GM12875 (cell line): ENCODE results near the gene SPATA31C2.
"Not testable (repeated sequence)": the region's sequence is repeated elsewhere in the genome, so short reads cannot be mapped to it uniquely, and the experiment has no call there.

Experiments used
- H3K4me3 ChIP-seq: one replicate; pipeline ENCODE4 v1.5.1; 2011; ENCODE audit warnings: low read depth, low read length, control low read depth
- TF ChIP-seq, protein P1 (sequence below): IDR thresholded peaks from 2 replicates; pipeline ENCODE4 v1.5.1; 2011; ENCODE audit warnings: low read depth, mild to moderate bottlenecking, control low read depth, inconsistent platforms, low read length, moderate library complexity, borderline replicate concordance; ENCODE audit not compliant: insufficient read depth

SPATA31C2 gene

DNA sequence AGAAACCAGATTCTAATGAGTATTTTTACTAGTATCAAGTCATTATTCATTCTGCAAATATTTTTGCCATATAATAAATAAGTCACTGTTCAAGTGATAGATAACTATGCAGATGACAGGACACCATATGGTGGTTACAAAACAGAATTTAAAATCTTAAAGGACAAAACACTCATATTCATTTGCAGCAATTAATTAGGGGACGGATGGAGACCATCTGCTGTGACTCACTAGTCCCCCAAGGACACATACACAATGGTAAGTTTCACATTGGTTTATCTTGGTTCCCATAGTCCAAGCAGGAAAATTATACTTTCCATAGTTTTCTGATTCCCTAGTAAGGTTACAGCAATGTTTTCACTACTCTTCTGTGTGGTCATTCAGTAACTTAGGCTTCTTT lies 28.4 kb upstream of the SPATA31C2 start:
- TF ChIP-seq, protein P1, sequence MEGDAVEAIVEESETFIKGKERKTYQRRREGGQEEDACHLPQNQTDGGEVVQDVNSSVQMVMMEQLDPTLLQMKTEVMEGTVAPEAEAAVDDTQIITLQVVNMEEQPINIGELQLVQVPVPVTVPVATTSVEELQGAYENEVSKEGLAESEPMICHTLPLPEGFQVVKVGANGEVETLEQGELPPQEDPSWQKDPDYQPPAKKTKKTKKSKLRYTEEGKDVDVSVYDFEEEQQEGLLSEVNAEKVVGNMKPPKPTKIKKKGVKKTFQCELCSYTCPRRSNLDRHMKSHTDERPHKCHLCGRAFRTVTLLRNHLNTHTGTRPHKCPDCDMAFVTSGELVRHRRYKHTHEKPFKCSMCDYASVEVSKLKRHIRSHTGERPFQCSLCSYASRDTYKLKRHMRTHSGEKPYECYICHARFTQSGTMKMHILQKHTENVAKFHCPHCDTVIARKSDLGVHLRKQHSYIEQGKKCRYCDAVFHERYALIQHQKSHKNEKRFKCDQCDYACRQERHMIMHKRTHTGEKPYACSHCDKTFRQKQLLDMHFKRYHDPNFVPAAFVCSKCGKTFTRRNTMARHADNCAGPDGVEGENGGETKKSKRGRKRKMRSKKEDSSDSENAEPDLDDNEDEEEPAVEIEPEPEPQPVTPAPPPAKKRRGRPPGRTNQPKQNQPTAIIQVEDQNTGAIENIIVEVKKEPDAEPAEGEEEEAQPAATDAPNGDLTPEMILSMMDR: no peak
- no peak overlapping the region for H3K4me3 ChIP-seq

DNA sequence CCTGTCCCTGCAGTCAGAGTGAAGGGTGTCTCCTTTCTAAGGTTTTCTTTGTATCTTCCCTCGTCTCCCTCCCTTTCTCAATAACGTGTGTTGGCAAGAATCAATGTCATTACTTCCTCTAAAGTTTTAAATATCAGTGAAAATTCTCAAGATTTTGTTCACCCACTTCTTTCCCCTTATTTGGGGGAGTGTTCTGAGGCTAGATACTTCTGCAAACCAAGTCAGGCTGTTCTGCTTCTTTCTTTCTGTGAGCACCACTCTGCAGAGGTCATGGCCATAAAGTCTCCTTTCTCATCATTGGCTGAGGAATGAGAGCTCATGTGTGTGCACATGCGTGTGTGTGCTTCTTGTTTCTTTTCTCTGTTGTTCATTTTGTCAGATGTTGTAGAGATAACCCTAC lies 26.6 kb upstream of the SPATA31C2 start:
- TF ChIP-seq, protein P1: no peak
- no peak overlapping the region for H3K4me3 ChIP-seq

DNA sequence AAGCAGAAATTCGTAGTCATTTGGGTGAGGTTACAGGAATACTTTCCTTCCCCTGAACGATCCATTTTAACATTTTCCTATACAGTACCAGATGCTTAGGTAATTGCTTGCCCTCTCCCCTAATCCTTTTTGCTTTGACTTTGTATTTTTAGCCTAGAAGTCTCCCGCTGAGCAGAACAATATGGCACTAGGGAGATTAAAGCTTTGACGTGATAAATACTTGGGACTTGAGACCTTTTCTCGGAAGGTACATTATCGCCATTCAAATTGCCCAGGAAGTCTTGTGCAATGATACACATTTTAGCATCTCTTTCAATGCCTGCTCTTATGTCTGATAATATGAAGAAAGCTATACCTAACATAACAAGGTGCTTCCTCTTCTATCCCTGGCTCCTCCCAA lies 22.9 kb upstream of the SPATA31C2 start:
- no peak overlapping the region for H3K4me3 ChIP-seq
- TF ChIP-seq, protein P1: no peak

DNA sequence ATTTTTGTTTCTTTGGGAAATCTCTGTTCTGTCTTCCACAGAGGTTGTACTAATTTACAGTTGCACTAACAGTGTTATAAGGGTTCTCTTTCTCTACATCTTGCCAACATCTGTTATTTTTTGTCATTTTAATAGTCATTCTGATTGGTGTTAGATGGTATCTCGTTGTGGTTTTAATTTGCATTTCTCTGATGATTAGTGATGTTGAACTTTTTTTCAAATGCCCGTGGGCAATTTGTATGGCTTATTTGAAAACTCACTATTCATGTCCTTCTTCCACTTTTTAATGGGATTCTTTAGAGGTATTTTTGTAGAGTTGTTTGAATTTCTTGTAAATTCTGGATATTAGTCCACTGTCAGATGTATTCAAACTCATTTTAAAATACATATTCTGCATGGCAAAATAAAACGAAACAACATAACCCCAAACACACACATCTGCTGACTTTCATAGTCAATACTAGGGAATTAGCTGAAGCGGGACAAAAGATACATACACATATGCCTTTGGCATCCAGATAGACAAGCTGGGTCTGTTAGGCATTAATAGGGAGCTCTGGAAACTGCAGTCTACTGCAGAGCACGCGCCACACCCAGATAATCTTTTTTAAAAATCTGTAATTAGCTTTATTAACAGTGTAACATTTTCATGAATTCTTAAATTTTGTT lies 5.8 kb upstream of the SPATA31C2 start:
- no peak overlapping the region for H3K4me3 ChIP-seq
- TF ChIP-seq, protein P1: no peak

DNA sequence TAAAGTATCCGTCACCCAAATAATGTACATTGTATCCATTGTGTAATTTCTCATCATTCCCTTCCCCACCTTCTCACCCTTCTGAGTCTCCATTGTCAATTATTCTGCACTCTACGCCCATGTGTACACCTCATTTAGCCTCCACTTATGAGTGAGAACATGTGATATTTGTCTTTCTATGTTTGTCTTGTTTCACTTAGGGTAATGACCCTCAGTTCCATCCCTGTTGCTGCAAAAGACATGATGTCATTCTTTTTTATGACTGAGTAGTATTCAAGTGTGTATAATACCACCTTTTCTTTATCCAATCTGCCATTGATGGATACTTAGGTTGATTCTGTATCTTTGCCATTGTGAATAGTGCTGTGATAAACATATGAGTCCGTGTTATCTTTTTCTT lies 4.9 kb upstream of the SPATA31C2 start:
- H3K4me3 ChIP-seq: no peak overlapping the region
- TF ChIP-seq, protein P1: no peak

DNA sequence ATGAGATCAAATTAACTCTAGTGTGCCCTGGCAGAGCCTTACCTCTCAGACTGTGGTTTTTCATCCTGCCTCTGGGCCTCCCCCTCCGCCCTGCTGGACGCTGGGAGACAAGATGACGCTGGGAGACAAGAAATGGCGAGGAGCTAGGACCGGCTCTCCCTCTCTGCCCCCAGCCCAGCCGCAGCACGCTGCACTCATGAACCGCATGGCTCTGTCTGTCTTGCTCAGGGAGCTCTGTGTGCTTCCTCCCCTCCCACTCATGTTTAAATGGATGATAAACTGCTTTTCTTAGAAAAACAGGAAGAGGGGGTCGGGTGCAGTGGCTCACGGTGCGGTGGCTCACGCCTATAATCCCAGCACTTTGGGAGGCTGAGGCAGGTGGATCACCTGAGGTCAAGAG lies 4.7 kb downstream of the SPATA31C2 start:
- H3K4me3 ChIP-seq: not testable (repeated sequence)

DNA sequence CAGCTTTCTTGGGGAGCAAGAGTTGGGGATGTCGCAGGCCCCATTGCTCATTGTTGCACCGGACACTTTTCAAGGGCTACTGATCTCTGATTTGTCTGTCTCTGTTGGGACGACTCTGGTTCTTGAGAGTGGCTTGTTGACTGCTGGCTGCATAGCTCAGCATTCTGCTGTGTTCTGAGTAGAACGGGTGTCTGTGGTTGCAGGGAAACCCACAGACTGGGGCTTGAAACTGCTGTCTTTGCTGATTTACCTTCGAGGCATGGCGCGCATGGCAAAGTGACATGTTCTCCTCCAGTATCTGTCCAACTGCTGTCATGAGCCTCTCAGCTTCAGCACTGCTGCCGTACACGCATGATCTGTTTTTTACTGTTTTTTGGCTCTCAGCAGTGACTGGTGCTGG lies 8.7 kb downstream of the SPATA31C2 start:
- not testable (repeated sequence) for H3K4me3 ChIP-seq

DNA sequence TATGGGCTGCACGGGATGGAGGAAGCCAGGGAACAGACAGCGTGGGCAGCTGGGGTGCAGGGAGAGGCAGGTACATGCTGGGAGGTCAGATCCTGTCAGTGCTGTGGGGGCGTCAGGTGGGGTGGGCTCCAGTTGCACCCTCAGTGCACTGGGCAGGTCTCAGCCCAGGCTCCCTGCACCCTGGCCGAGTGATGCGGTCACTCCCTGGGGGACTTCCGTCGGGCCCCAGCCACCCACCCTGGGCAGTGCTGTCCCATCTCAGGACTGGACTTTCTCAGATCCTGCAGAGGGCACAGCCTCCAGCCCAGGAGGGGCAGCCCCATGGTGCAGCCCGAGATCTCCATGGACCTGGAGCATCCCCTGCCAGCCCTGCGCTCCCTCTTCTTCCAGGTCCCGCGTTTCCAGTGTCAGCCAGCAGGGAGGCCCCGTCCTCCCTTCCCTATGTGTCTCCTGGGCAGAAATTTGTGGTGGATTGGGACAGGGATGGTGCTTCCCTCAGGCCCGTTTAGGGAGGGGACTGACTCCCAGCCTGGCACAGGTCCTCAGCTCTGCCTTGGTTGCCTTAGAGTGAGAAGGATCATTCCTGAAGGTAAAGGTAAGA lies 10.5 kb downstream of the SPATA31C2 start:
- not testable (repeated sequence) for H3K4me3 ChIP-seq

DNA sequence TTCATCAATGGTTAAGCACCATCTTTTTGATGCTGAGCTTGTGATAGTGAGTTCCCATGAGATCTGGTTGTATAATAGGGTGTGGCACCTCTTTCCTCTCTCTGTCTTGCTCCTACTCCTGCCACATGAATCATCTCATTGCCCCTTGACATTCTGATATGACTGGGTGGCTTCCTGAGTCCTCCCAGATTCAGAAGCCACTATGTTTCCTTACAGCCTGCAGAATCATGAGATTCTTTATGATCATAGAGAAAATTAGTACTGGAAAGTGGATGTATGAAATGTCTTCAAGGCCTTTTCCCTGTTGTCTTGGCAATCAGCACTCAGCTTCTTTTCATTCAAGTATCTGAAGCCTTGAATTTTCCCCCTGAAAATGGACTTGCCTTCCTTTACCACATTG lies 14.9 kb downstream of the SPATA31C2 start:
- not testable (repeated sequence) for H3K4me3 ChIP-seq

DNA sequence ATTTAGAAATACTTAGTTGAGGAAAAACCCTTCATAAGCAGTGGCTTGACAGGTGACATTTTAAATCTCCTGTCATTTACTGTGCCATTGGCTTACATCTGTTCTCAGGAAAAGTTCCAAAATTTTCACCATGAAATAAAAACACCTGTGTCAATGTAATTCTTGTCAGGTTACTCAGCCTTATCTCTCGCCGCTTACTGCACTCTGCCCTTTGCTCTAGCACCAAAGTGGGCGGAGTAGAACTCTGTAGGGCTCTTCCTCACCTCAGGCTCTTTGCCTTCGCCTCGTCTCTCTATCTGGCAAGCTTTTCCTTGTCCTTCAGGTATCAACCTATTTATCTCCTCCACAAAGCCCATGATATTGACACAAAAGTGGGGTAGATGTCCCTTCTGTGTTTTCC lies 20.2 kb downstream of the SPATA31C2 start:
- H3K4me3 ChIP-seq: not testable (repeated sequence)

DNA sequence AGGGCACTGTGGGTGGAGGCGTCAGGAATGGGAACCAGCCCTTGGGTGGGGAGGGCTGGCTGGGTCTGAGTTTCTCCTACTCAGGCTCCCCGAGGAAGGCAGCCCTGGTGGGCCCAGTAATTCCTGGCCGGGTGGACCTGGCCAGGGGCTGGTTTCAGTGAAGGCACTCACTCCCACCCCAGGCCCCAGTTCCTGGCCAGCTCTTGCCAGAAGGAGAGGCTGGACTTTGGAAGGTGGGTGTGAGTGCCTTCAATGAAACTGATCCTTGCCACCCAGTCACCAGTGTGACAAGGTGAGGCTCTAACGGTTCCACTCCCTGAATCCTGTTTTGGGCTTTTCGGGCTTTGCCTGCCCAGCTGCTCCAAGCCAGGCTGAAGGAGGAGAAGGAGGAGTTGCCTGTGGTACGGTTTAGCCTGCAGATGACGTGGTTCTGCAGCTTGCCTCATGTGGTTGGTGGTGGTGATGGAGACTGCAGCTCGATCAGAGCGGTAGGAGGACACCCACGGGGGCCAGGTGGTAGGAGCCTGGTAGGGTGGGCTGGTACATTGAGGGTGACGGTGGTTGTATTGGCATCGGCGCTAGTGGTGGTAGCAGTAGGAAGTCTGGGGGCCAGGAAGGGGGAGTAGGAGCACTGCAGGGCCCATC lies 23.2 kb downstream of the SPATA31C2 start:
- not testable (repeated sequence) for H3K4me3 ChIP-seq

DNA sequence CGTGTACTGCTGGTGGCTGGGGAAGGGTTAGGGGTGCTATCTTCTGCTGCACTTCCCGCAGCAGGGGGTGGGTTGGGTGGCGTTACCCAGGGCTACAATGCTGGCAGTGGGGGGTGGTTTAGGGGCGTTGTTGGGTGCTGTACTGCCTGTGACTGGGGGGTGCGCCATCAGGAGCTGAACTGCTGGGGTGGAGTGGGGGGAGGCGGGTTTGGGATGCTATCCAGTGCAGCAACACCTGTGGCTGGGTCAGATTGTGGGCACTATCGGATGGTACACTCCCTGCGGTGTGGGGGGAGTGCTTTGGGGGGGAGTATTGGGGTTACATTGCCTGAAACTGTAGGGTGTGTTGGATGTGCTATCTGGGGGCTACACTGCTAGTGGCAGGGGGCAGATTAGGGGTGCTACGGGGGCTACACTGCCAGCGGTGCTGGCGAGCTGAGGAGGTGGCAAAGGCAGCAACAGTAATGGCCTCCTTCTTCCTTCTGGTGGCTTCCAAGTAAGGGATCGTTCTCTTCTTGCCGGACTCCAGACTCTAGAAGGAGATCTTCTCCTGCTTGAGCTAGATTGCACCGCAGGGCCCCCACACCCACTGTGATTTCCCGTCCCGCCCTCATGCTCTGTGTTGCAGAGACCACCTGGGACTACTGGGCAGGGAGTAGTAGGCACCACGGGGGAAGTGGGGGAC lies 23.9 kb downstream of the SPATA31C2 start:
- H3K4me3 ChIP-seq: not testable (repeated sequence)

DNA sequence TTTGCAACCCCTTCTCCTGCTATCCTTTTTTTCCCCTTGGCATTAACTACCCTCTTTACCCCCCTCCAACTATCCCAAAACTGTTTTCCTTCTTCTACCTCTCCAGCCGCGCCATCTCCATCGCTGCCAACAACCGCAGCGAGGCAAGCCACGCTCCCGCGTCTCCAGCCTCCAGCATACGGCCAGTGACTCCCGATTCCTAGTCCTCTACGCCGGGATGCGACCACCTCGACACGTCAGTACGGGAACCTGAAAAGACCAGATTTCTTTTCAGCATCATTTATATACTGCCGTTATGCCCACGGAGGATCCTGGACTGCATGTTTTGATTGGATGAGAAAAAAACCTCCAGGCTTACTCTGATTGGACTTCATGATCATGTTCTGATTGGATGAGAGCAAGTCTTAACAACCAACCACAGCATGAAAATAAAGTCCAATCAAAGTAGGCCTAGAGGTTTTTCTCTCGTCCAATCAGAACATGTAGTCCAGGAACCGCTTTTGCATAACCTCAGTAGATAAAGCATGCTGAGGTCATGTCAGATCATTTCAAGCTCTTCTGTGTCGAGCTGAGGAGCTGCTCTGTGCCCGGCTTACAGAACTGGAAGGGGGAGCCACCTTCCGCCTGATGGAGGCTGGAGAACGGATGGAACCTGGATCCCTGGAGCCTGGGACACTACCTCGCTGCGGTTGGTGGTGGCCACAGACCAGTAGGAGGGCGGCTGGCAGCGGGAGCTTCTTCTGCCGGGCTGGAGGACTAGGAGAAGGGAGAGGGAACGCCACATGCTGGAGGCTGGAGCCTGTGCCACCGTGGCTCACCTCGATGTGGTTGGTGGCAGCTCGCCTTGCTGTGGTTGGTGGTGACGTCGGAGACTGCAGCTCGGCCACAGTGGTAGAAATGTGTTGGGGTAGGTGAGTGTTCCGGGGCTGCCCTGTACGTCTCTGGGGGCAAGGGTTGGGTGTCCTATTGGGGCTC lies 24.8 kb downstream of the SPATA31C2 start:
- not testable (repeated sequence) for H3K4me3 ChIP-seq
